ENCODE measurements around the gene CPED1. TPM values are rescaled to one million over a fixed set of nuclear protein-coding genes. Genes with fewer than 3 reads are reported as not detected.
A peak's percentile ranks its signal among the peaks of the same experiment; 100 is the strongest.
"Not testable (repeated sequence)": the region's sequence is repeated elsewhere in the genome, so short reads cannot be mapped to it uniquely, and the experiment has no call there.

The CPED1 gene
- total RNA-seq, 1 experiment from 2014 or later: 1.8 TPM

DNA sequence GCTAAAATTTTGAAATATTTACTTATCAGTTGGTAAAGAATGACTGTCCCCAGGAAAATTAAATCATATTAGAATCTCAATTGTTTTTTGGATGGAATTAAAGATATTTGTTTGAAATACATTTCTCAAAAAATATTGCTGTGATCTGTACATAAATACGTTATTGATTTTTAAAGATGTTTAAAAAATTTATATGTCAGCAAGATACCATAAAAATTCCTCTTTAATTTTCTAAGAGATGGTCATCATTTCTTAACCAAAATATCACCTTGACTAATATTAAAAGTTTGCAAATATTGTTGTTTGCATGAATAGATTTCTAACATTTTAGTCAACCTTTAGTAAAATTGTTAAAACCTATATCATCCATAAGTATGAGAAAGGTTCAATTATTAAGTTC is 192.8 kb downstream of the CPED1 start:
- Histone ChIP-seq H3K9ac (ENCODE audit: low read length) (no peak overlapping the region), H3K9me3 (ENCODE audit: low read length) (no peaks in the 10 kb centered on the region), H3K4me3 (ENCODE audit: low read length) (no peak overlapping the region), H3K27ac (ENCODE audit: low read length) (no peak overlapping the region), H3K27me3 (ENCODE audit: low read length) (peaks cover 20% of the 10 kb centered on the region), H2AFZ (ENCODE audit: low read length) (no peak overlapping the region), H3K4me2 (ENCODE audit: low read length) (no peak overlapping the region), H3K9me2 (replicated peaks; ENCODE audit: low read length) (no peaks in the 10 kb centered on the region), H3K36me3 (ENCODE audit: low read depth, low read length) (no peaks in the 10 kb centered on the region), H3K79me2 (ENCODE audit: low read length) (no peaks in the 10 kb centered on the region), H3K4me1 (ENCODE audit: insufficient read depth, low read length) (no peaks in the 10 kb centered on the region), H3F3A (ENCODE audit: low read length, unreplicated experiment) (no peaks in the 10 kb centered on the region), H4K20me1 (ENCODE audit: low read length) (no peaks in the 10 kb centered on the region)
- POLR2A ChIA-PET (ENCODE audit: unreplicated experiment): no interaction called here
- no peak for TF ChIP-seq EZH2 (IDR thresholded peaks at IDR 0.05; ENCODE audit: low read length, unreplicated experiment)
- TF ChIP-seq EZH2phosphoT487 (IDR thresholded peaks at IDR 0.05; ENCODE audit: borderline replicate concordance, low read length): no peak
- TF ChIP-seq, protein P1, sequence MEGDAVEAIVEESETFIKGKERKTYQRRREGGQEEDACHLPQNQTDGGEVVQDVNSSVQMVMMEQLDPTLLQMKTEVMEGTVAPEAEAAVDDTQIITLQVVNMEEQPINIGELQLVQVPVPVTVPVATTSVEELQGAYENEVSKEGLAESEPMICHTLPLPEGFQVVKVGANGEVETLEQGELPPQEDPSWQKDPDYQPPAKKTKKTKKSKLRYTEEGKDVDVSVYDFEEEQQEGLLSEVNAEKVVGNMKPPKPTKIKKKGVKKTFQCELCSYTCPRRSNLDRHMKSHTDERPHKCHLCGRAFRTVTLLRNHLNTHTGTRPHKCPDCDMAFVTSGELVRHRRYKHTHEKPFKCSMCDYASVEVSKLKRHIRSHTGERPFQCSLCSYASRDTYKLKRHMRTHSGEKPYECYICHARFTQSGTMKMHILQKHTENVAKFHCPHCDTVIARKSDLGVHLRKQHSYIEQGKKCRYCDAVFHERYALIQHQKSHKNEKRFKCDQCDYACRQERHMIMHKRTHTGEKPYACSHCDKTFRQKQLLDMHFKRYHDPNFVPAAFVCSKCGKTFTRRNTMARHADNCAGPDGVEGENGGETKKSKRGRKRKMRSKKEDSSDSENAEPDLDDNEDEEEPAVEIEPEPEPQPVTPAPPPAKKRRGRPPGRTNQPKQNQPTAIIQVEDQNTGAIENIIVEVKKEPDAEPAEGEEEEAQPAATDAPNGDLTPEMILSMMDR (conservative IDR thresholded peaks at IDR 0.05; ENCODE audit: low read depth, low read length): no peak
- ATAC-seq: no peak
- CTCF ChIA-PET: no interaction called here
- intact Hi-C loops (cut with micrococcal nuclease): no loop called here
- no TSS peak for BruUV-seq (replicated peaks)
- no peak for DNase-seq

DNA sequence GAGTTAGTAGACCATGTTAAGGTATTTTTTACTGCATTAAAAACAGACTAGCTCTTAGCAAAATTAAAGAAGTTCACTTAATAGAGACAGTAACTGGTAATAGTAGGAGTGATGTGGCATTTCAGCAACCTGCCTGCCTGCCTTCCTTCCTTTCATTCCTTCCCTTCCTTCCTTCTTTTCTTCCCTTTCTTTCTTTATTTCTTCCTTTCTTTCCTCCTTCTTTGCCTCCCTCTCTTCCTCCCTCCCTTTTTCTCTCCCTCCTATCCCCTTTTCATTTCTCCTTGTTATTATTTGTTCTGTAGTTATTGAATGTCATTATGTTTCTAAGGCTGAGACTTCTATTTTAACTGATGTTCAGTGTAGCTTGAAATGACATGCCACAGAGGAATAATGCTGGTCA is 193.8 kb downstream of the CPED1 start:
- H3K27ac ChIP-seq (ENCODE audit: low read length): no peak overlapping the region
- TF ChIP-seq, protein P1 (conservative IDR thresholded peaks at IDR 0.05; ENCODE audit: low read depth, low read length): no peak
- TF ChIP-seq EZH2 (IDR thresholded peaks at IDR 0.05; ENCODE audit: low read length, unreplicated experiment): no peak
- no peak for TF ChIP-seq EZH2phosphoT487 (IDR thresholded peaks at IDR 0.05; ENCODE audit: borderline replicate concordance, low read length)
- H3K9me2 ChIP-seq (replicated peaks; ENCODE audit: low read length): no peaks in the 10 kb centered on the region
- no peak overlapping the region for H3K9ac ChIP-seq (ENCODE audit: low read length)
- H3K4me1 ChIP-seq (ENCODE audit: insufficient read depth, low read length): no peaks in the 10 kb centered on the region
- no peaks in the 10 kb centered on the region for H3K36me3 ChIP-seq (ENCODE audit: low read depth, low read length)
- POLR2A ChIA-PET (ENCODE audit: unreplicated experiment): no interaction called here
- no peaks in the 10 kb centered on the region for H3K79me2 ChIP-seq (ENCODE audit: low read length)
- CTCF ChIA-PET: no interaction called here
- H3F3A ChIP-seq (ENCODE audit: low read length, unreplicated experiment): no peaks in the 10 kb centered on the region
- no peaks in the 10 kb centered on the region for H4K20me1 ChIP-seq (ENCODE audit: low read length)
- ATAC-seq (no peak), DNase-seq (no peak)
- H2AFZ ChIP-seq (ENCODE audit: low read length): no peak overlapping the region
- no peak overlapping the region for H3K4me3 ChIP-seq (ENCODE audit: low read length)
- H3K27me3 ChIP-seq (ENCODE audit: low read length): peaks cover 13% of the 10 kb centered on the region
- H3K9me3 ChIP-seq (ENCODE audit: low read length): no peaks in the 10 kb centered on the region
- no TSS peak for BruUV-seq (replicated peaks)
- intact Hi-C loops (cut with micrococcal nuclease): no loop called here
- no peak overlapping the region for H3K4me2 ChIP-seq (ENCODE audit: low read length)

DNA sequence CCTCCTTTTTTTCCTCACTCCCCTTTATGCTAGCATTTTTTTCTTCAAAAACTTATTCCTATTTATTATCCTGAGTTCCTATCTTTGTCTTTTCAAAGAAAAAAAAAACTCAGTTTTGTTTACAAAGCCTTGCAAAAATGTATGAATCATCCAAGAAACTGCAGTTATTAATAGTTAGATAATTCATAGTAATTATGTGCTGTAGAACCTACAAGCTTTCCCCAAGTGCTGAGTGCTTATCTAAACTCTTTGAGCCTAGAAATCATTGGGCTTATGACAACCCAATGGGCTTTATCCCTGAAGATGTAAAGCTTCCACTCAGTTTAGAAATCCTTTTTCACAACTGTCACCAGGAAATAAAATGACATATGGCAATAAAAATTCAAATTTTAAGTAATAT is 194.4 kb downstream of the CPED1 start:
- intact Hi-C loops (cut with micrococcal nuclease): no loop called here
- H4K20me1 ChIP-seq (ENCODE audit: low read length): no peaks in the 10 kb centered on the region
- no peaks in the 10 kb centered on the region for H3K9me3 ChIP-seq (ENCODE audit: low read length)
- POLR2A ChIA-PET (ENCODE audit: unreplicated experiment): no interaction called here
- H3K9ac ChIP-seq (ENCODE audit: low read length): no peak overlapping the region
- ATAC-seq (peak; percentile 51), DNase-seq (no peak)
- no peak overlapping the region for H3K4me3 ChIP-seq (ENCODE audit: low read length)
- H3K79me2 ChIP-seq (ENCODE audit: low read length): no peaks in the 10 kb centered on the region
- no peaks in the 10 kb centered on the region for H3F3A ChIP-seq (ENCODE audit: low read length, unreplicated experiment)
- no TSS peak for BruUV-seq (replicated peaks)
- no peaks in the 10 kb centered on the region for H3K9me2 ChIP-seq (replicated peaks; ENCODE audit: low read length)
- no peak overlapping the region for H3K4me2 ChIP-seq (ENCODE audit: low read length)
- no peaks in the 10 kb centered on the region for H3K36me3 ChIP-seq (ENCODE audit: low read depth, low read length)
- peaks cover 9% of the 10 kb centered on the region for H3K27me3 ChIP-seq (ENCODE audit: low read length)
- no peak for TF ChIP-seq EZH2 (IDR thresholded peaks at IDR 0.05; ENCODE audit: low read length, unreplicated experiment)
- TF ChIP-seq, protein P1 (conservative IDR thresholded peaks at IDR 0.05; ENCODE audit: low read depth, low read length): no peak
- TF ChIP-seq EZH2phosphoT487 (IDR thresholded peaks at IDR 0.05; ENCODE audit: borderline replicate concordance, low read length): no peak
- no peak overlapping the region for H3K27ac ChIP-seq (ENCODE audit: low read length)
- H3K4me1 ChIP-seq (ENCODE audit: insufficient read depth, low read length): no peaks in the 10 kb centered on the region
- no peak overlapping the region for H2AFZ ChIP-seq (ENCODE audit: low read length)
- CTCF ChIA-PET: no interaction called here

DNA sequence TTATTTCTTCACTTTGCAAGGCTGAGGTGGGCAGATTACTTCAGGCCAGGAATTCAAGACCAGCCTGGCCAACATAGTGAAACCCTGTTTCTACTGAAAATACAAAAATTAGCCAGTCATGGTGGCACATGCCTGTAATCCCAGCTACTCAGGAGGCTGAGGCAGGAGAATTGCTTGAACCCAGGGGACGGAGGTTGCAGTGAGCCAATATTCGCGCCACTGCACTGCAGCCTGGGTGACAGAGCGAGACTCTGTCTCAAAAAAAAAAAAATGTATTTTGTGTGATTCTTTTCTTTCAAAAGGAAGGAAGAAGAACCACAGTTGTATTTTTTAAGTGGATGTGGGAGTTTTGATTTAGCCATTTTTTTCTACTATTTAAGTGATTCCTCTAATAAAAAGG is 195.4 kb downstream of the CPED1 start:
- H3K4me2 ChIP-seq (ENCODE audit: low read length); H4K20me1 ChIP-seq (ENCODE audit: low read length); H2AFZ ChIP-seq (ENCODE audit: low read length); H3K27ac ChIP-seq (ENCODE audit: low read length); H3F3A ChIP-seq (ENCODE audit: low read length, unreplicated experiment); H3K36me3 ChIP-seq (ENCODE audit: low read depth, low read length); POLR2A ChIA-PET (ENCODE audit: unreplicated experiment); H3K27me3 ChIP-seq (ENCODE audit: low read length); CTCF ChIA-PET; H3K9me2 ChIP-seq (replicated peaks; ENCODE audit: low read length); H3K4me1 ChIP-seq (ENCODE audit: insufficient read depth, low read length); H3K9me3 ChIP-seq (ENCODE audit: low read length); DNase-seq; H3K9ac ChIP-seq (ENCODE audit: low read length); intact Hi-C loops (cut with micrococcal nuclease); H3K79me2 ChIP-seq (ENCODE audit: low read length); H3K4me3 ChIP-seq (ENCODE audit: low read length); ATAC-seq; BruUV-seq (replicated peaks): not testable (repeated sequence)

Data from PC-3 (cell line).